ENCODE measurements around the gene A1CF. TPM values are rescaled to one million over a fixed set of nuclear protein-coding genes. Genes with fewer than 3 reads are reported as not detected.

The A1CF gene
- total RNA-seq, 1 donor, result not detected

DNA sequence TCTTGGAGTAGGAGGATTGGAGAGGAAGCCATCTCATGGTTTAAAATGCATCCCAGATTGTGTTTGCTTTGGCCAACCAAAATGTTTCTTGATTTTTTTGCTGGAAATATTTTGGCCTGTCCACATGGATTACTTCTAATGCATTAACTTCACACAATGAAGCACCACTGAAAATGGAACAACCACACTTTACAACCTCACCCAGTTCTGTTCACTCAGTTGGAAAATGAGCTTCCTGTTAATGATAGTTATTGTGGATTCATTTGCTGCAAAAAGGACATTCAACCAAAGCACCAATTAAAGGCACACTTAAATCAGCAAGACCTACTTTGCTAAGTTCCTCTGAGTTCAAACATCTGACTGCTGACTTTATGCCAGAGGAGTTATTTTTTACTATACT, 11.3 kb upstream of the A1CF start:
- H2AFZ ChIP-seq (ENCODE audit: low read length), result no peak overlapping the region
- H3K27me3 ChIP-seq (ENCODE audit: insufficient read depth, low read length), result no peaks in the 10 kb centered on the region
- H3K79me2 ChIP-seq (ENCODE audit: insufficient read depth, low read length), result no peaks in the 10 kb centered on the region
- no peak overlapping the region for H3K27ac ChIP-seq (ENCODE audit: low read depth, low read length)
- TF ChIP-seq, protein P1, sequence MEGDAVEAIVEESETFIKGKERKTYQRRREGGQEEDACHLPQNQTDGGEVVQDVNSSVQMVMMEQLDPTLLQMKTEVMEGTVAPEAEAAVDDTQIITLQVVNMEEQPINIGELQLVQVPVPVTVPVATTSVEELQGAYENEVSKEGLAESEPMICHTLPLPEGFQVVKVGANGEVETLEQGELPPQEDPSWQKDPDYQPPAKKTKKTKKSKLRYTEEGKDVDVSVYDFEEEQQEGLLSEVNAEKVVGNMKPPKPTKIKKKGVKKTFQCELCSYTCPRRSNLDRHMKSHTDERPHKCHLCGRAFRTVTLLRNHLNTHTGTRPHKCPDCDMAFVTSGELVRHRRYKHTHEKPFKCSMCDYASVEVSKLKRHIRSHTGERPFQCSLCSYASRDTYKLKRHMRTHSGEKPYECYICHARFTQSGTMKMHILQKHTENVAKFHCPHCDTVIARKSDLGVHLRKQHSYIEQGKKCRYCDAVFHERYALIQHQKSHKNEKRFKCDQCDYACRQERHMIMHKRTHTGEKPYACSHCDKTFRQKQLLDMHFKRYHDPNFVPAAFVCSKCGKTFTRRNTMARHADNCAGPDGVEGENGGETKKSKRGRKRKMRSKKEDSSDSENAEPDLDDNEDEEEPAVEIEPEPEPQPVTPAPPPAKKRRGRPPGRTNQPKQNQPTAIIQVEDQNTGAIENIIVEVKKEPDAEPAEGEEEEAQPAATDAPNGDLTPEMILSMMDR (IDR thresholded peaks at IDR 0.05; ENCODE audit: extremely low read depth, low read depth, low read length), result no peak
- H4K20me1 ChIP-seq (ENCODE audit: insufficient read depth, low read length), result no peaks in the 10 kb centered on the region
- H3K4me1 ChIP-seq (ENCODE audit: insufficient read depth, low read length), result no peaks in the 10 kb centered on the region
- no peaks in the 10 kb centered on the region for H3K9me3 ChIP-seq (ENCODE audit: low read depth, low read length)
- no peak overlapping the region for H3K4me2 ChIP-seq (ENCODE audit: insufficient read depth, low read length)
- H3K36me3 ChIP-seq (ENCODE audit: insufficient read depth, low read length), result no peaks in the 10 kb centered on the region
- no peak for DNase-seq (ENCODE audit: insufficient read length, low spot score, missing footprints)
- H3K4me3 ChIP-seq (ENCODE audit: insufficient read depth, low read length), result no peak overlapping the region

- Histone ChIP-seq H2AFZ (ENCODE audit: low read length) (no peak overlapping the region), H3K4me2 (ENCODE audit: insufficient read depth, low read length) (no peak overlapping the region), H4K20me1 (ENCODE audit: insufficient read depth, low read length) (no peaks in the 10 kb centered on the region), H3K4me3 (ENCODE audit: insufficient read depth, low read length) (no peak overlapping the region), H3K79me2 (ENCODE audit: insufficient read depth, low read length) (no peaks in the 10 kb centered on the region), H3K27ac (ENCODE audit: low read depth, low read length) (no peak overlapping the region), H3K9me3 (ENCODE audit: low read depth, low read length) (no peaks in the 10 kb centered on the region), H3K36me3 (ENCODE audit: insufficient read depth, low read length) (no peaks in the 10 kb centered on the region), H3K27me3 (ENCODE audit: insufficient read depth, low read length) (no peaks in the 10 kb centered on the region), H3K4me1 (ENCODE audit: insufficient read depth, low read length) (no peaks in the 10 kb centered on the region)
- TF ChIP-seq, protein P1 (IDR thresholded peaks at IDR 0.05; ENCODE audit: extremely low read depth, low read depth, low read length), result no peak
- DNase-seq (ENCODE audit: insufficient read length, low spot score, missing footprints), result no peak
Measured at GRCh38 chr10:50894312-50894711, 8.9 kb upstream of the A1CF start.

DNA sequence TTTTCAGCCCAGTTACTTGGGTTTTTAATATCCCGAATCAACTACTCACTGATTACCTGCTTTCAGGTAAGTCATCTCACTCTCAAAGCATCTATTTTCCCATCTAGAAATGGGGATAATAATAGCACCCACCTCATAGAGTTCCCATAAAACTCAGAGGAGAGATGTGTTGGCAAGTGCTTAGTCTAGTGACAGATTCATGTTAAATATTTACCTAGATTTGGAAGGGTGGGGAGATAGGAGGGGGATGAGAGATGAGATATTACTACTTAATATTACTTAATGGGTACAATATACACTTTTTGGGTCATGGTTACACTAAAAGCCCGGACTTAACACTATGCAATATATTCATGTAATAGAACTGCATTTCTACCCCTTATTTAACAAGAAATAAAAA, 7.0 kb upstream of the A1CF start:
- TF ChIP-seq, protein P1 (IDR thresholded peaks at IDR 0.05; ENCODE audit: extremely low read depth, low read depth, low read length), result no peak
- Histone ChIP-seq H4K20me1 (ENCODE audit: insufficient read depth, low read length) (no peaks in the 10 kb centered on the region), H3K4me2 (ENCODE audit: insufficient read depth, low read length) (no peak overlapping the region), H3K79me2 (ENCODE audit: insufficient read depth, low read length) (no peaks in the 10 kb centered on the region), H3K9me3 (ENCODE audit: low read depth, low read length) (no peaks in the 10 kb centered on the region), H2AFZ (ENCODE audit: low read length) (no peak overlapping the region), H3K36me3 (ENCODE audit: insufficient read depth, low read length) (no peaks in the 10 kb centered on the region), H3K27ac (ENCODE audit: low read depth, low read length) (no peak overlapping the region), H3K4me3 (ENCODE audit: insufficient read depth, low read length) (no peak overlapping the region), H3K27me3 (ENCODE audit: insufficient read depth, low read length) (no peaks in the 10 kb centered on the region), H3K4me1 (ENCODE audit: insufficient read depth, low read length) (no peaks in the 10 kb centered on the region)
- DNase-seq (ENCODE audit: insufficient read length, low spot score, missing footprints), result no peak

DNA sequence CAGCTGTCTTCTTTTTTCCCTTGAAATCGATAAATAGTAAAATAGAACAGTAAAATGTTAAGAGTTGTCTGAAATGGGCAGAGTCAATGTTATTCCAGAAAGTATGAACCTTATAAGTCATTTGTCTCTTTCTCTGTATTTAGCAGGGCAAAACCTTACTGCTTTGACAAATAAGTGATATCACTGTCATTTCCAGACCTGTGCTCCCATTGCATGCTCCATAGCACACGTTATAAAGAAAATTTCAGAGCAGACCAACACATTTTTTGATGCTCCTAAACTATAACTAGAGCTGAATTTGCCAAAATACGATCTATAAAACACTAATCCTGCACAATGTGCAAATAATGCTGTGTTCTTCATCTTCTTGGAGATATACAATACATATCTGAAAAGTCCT, 1.1 kb downstream of the A1CF start:
- no peaks in the 10 kb centered on the region for H3K79me2 ChIP-seq (ENCODE audit: insufficient read depth, low read length)
- no peaks in the 10 kb centered on the region for H3K36me3 ChIP-seq (ENCODE audit: insufficient read depth, low read length)
- no peak for DNase-seq (ENCODE audit: insufficient read length, low spot score, missing footprints)
- no peaks in the 10 kb centered on the region for H3K4me1 ChIP-seq (ENCODE audit: insufficient read depth, low read length)
- no peaks in the 10 kb centered on the region for H3K9me3 ChIP-seq (ENCODE audit: low read depth, low read length)
- no peak overlapping the region for H3K4me2 ChIP-seq (ENCODE audit: insufficient read depth, low read length)
- no peak overlapping the region for H3K4me3 ChIP-seq (ENCODE audit: insufficient read depth, low read length)
- H3K27ac ChIP-seq (ENCODE audit: low read depth, low read length), result no peak overlapping the region
- TF ChIP-seq, protein P1 (IDR thresholded peaks at IDR 0.05; ENCODE audit: extremely low read depth, low read depth, low read length), result no peak
- no peak overlapping the region for H2AFZ ChIP-seq (ENCODE audit: low read length)
- no peaks in the 10 kb centered on the region for H4K20me1 ChIP-seq (ENCODE audit: insufficient read depth, low read length)
- H3K27me3 ChIP-seq (ENCODE audit: insufficient read depth, low read length), result peaks cover 6% of the 10 kb centered on the region

Data from osteoblast (primary cell).